Measurements from ENCODE around the gene AGTR1. TPM values are rescaled to one million over a fixed set of nuclear protein-coding genes. Genes with fewer than 3 reads are reported as not detected.

The AGTR1 gene
- total RNA-seq, 2 experiments from 2014 or later = not detected

DNA sequence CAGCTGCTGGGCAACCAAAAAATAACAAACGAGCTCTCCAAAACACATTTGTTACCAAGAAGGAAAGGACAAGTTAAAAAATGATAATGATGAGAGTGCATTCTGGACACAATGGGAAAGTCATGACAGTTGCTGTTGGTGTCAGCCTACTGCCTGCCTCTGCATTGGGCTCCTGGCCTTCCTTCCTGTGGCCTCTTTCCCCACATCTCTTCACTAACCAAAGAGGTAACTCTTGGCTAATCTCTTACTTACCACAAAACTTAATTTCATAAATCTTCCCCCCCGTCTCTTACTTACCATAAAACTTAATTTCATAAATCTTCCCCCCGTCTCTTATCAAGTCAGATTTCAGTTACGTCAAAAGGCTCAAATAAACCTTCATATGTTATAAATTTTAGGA is 58.6 kb downstream of the AGTR1 start:
- intact Hi-C loops (cut with DNase I, micrococcal nuclease) = no loop called here
- no peak for TF ChIP-seq CTCF (IDR thresholded peaks at IDR 0.05)
- no peak for ATAC-seq (ENCODE audit: poor library complexity)
- Mint-ChIP-seq H3K9me3 (no peaks in the 10 kb centered on the region), H3K27me3 (no peaks in the 10 kb centered on the region), H3K27ac (no peak overlapping the region), H3K36me3 (ENCODE audit: low read depth) (no peaks in the 10 kb centered on the region), H3K4me3 (no peak overlapping the region), H3K4me1 (ENCODE audit: low read depth) (no peaks in the 10 kb centered on the region)
- no peak overlapping the region for H3K27ac ChIP-seq (ENCODE audit: low read depth in 1 of 2, low read length in 2 of 2)
- no peaks in the 10 kb centered on the region for H3K36me3 ChIP-seq (ENCODE audit: insufficient read depth, low read length)
- ChIA-PET CTCF (no interaction called here), POLR2A (no interaction called here)
- H3K4me3 ChIP-seq (ENCODE audit: low read length) = no peak overlapping the region
- H3K27me3 ChIP-seq (ENCODE audit: control insufficient read depth in 1 of 2, insufficient read depth in 2 of 2, low read length in 2 of 2) = no peaks in the 10 kb centered on the region
- DNase-seq = no peak
- peaks cover 0 to 3% of the 10 kb centered on the region in 2 experiments for H3K9me3 ChIP-seq (ENCODE audit: control insufficient read depth in 1 of 2, insufficient read depth in 1 of 2, low read length in 2 of 2)
- no peaks in the 10 kb centered on the region for H3K4me1 ChIP-seq (ENCODE audit: insufficient read depth, low read length)

- Mint-ChIP-seq H3K27ac (no peak overlapping the region), H3K9me3 (no peaks in the 10 kb centered on the region), H3K27me3 (no peaks in the 10 kb centered on the region), H3K4me1 (ENCODE audit: low read depth) (no peaks in the 10 kb centered on the region), H3K4me3 (no peak overlapping the region), H3K36me3 (ENCODE audit: low read depth) (no peaks in the 10 kb centered on the region)
- TF ChIP-seq CTCF (IDR thresholded peaks at IDR 0.05) = no peak
- no peaks in the 10 kb centered on the region for H3K36me3 ChIP-seq (ENCODE audit: insufficient read depth, low read length)
- H3K9me3 ChIP-seq (ENCODE audit: control insufficient read depth in 1 of 2, insufficient read depth in 1 of 2, low read length in 2 of 2) = peaks cover 0 to 3% of the 10 kb centered on the region in 2 experiments
- no peak overlapping the region for H3K4me3 ChIP-seq (ENCODE audit: low read length)
- no peak overlapping the region for H3K27ac ChIP-seq (ENCODE audit: low read depth in 1 of 2, low read length in 2 of 2)
- ChIA-PET POLR2A (no interaction called here), CTCF (no interaction called here)
- H3K27me3 ChIP-seq (ENCODE audit: control insufficient read depth in 1 of 2, insufficient read depth in 2 of 2, low read length in 2 of 2) = no peaks in the 10 kb centered on the region
- ATAC-seq (ENCODE audit: poor library complexity) = no peak
- no peaks in the 10 kb centered on the region for H3K4me1 ChIP-seq (ENCODE audit: insufficient read depth, low read length)
- peak in 2 of 14 experiments; percentile 16 to 18 for DNase-seq
- intact Hi-C loops (cut with DNase I, micrococcal nuclease) = no loop called here
These were observed 59.8 kb downstream of the AGTR1 start for GRCh38 chr3:148757238-148758215.

- Mint-ChIP-seq H3K36me3 (ENCODE audit: low read depth) (no peaks in the 10 kb centered on the region), H3K4me3 (no peak overlapping the region), H3K9me3 (no peaks in the 10 kb centered on the region), H3K27me3 (no peaks in the 10 kb centered on the region), H3K27ac (no peak overlapping the region), H3K4me1 (ENCODE audit: low read depth) (no peaks in the 10 kb centered on the region)
- Histone ChIP-seq H3K4me1 (ENCODE audit: insufficient read depth, low read length) (no peaks in the 10 kb centered on the region), H3K27me3 (ENCODE audit: control insufficient read depth in 1 of 2, insufficient read depth in 2 of 2, low read length in 2 of 2) (no peaks in the 10 kb centered on the region), H3K4me3 (ENCODE audit: low read length) (no peak overlapping the region), H3K36me3 (ENCODE audit: insufficient read depth, low read length) (no peaks in the 10 kb centered on the region), H3K27ac (ENCODE audit: low read depth in 1 of 2, low read length in 2 of 2) (no peak overlapping the region), H3K9me3 (ENCODE audit: control insufficient read depth in 1 of 2, insufficient read depth in 1 of 2, low read length in 2 of 2) (peaks cover 0 to 3% of the 10 kb centered on the region in 2 experiments)
- ChIA-PET POLR2A (no interaction called here), CTCF (no interaction called here)
- ATAC-seq (ENCODE audit: poor library complexity) (no peak), DNase-seq (no peak)
- no peak for TF ChIP-seq CTCF (IDR thresholded peaks at IDR 0.05)
- intact Hi-C loops (cut with DNase I, micrococcal nuclease) = no loop called here
These were observed 60.7 kb downstream of the AGTR1 start for GRCh38 chr3:148758303-148758884.

All from CD4-positive, alpha-beta T cell (primary cell).